ENCODE data around the gene AGAP1. TPM values are rescaled to one million over a fixed set of nuclear protein-coding genes. Genes with fewer than 3 reads are reported as not detected.

AGAP1 gene
- total RNA-seq, 2 experiments from 2014 or later = not detected

DNA sequence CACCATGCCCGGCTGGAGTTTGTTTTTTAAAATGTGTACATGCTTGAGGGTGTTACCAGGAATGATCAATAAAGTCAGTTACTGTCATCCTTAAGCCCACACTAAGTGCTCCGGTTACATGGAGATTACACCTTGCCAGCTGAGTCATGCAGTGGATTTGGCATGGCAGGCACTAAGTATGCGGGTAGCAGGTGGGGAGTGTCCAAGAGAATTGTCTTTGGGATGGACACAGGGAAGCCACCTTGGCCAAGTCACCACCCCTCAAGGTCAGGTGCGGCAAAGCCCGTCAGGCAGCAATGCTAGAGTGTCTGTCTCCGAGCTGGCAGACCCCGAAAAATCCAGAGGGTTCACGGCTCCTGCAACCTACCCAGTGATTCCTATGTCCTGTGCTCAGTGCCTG lies 619.6 kb downstream of the AGAP1 start:
- H3K36me3 ChIP-seq (ENCODE audit: insufficient read depth, low read length) = no peaks in the 10 kb centered on the region
- ChIA-PET POLR2A (no interaction called here), CTCF (ENCODE audit: unreplicated experiment) (no interaction called here)

DNA sequence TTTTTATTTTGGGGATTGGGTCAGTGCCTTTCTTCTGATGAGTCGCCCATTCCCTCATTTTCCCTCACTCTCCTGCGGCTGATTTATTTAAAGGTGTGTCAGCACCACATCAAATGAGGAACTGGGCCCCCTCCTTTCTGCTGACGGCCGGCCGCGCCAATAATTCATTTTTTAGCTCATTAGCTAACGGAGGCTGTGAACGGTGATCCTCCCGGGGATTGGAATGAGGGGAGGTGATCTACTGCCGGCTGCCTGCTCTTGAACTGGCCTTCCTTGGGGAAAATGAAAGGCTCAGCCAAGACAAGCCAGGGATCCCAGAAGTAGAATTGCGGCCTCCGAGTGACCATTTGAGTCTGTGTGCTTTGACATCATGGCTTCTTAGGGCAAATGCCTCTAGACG lies 620.1 kb downstream of the AGAP1 start:
- H3K79me2 ChIP-seq (ENCODE audit: insufficient read depth, low read depth, low read length) = no peaks in the 10 kb centered on the region
- TF ChIP-seq, protein P1, sequence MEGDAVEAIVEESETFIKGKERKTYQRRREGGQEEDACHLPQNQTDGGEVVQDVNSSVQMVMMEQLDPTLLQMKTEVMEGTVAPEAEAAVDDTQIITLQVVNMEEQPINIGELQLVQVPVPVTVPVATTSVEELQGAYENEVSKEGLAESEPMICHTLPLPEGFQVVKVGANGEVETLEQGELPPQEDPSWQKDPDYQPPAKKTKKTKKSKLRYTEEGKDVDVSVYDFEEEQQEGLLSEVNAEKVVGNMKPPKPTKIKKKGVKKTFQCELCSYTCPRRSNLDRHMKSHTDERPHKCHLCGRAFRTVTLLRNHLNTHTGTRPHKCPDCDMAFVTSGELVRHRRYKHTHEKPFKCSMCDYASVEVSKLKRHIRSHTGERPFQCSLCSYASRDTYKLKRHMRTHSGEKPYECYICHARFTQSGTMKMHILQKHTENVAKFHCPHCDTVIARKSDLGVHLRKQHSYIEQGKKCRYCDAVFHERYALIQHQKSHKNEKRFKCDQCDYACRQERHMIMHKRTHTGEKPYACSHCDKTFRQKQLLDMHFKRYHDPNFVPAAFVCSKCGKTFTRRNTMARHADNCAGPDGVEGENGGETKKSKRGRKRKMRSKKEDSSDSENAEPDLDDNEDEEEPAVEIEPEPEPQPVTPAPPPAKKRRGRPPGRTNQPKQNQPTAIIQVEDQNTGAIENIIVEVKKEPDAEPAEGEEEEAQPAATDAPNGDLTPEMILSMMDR (conservative IDR thresholded peaks at IDR 0.05; ENCODE audit: low read length) = no peak
- no peak for TF ChIP-seq EZH2phosphoT487 (IDR thresholded peaks at IDR 0.05; ENCODE audit: borderline replicate concordance, low read depth, low read length)
- H4K20me1 ChIP-seq (ENCODE audit: insufficient read depth, low read length) = no peaks in the 10 kb centered on the region
- no peaks in the 10 kb centered on the region for H3K9me2 ChIP-seq (ENCODE audit: insufficient read depth, low read length)
- H3K27ac ChIP-seq (ENCODE audit: low read depth, low read length, poor library complexity, severe bottlenecking) = no peak overlapping the region
- no peaks in the 10 kb centered on the region for H3K4me1 ChIP-seq (ENCODE audit: insufficient read depth, low read length, poor library complexity, severe bottlenecking)
- H3K4me3 ChIP-seq (ENCODE audit: low read depth, low read length, poor library complexity, severe bottlenecking) = no peak overlapping the region
- H3K9me3 ChIP-seq (ENCODE audit: low read length) = no peaks in the 10 kb centered on the region
- intact Hi-C loops (cut with micrococcal nuclease; ENCODE audit: unreplicated experiment) = no loop called here
- H2AFZ ChIP-seq (ENCODE audit: low read length) = no peak overlapping the region
- DNase-seq (ENCODE audit: low spot score) = no peak
- BruUV-seq (replicated peaks) = no TSS peak
- ChIA-PET POLR2A (no interaction called here), CTCF (ENCODE audit: unreplicated experiment) (no interaction called here)
- H3K36me3 ChIP-seq (ENCODE audit: insufficient read depth, low read length) = no peaks in the 10 kb centered on the region
- H3K4me2 ChIP-seq (ENCODE audit: low read length) = no peak overlapping the region

More for the DNA sequence above, 619.6 kb downstream of the AGAP1 start:
- no peak for TF ChIP-seq EZH2phosphoT487 (IDR thresholded peaks at IDR 0.05; ENCODE audit: borderline replicate concordance, low read depth, low read length)
- TF ChIP-seq, protein P1 (conservative IDR thresholded peaks at IDR 0.05; ENCODE audit: low read length) = no peak
- Histone ChIP-seq H3K9me3 (ENCODE audit: low read length) (no peaks in the 10 kb centered on the region), H3K79me2 (ENCODE audit: insufficient read depth, low read depth, low read length) (no peaks in the 10 kb centered on the region), H3K4me2 (ENCODE audit: low read length) (no peak overlapping the region), H3K9me2 (ENCODE audit: insufficient read depth, low read length) (no peaks in the 10 kb centered on the region), H4K20me1 (ENCODE audit: insufficient read depth, low read length) (no peaks in the 10 kb centered on the region), H3K4me1 (ENCODE audit: insufficient read depth, low read length, poor library complexity, severe bottlenecking) (no peaks in the 10 kb centered on the region), H2AFZ (ENCODE audit: low read length) (no peak overlapping the region), H3K27ac (ENCODE audit: low read depth, low read length, poor library complexity, severe bottlenecking) (no peak overlapping the region), H3K4me3 (ENCODE audit: low read depth, low read length, poor library complexity, severe bottlenecking) (no peak overlapping the region)
- intact Hi-C loops (cut with micrococcal nuclease; ENCODE audit: unreplicated experiment) = no loop called here
- BruUV-seq (replicated peaks) = no TSS peak
- DNase-seq (ENCODE audit: low spot score) = no peak

DNA sequence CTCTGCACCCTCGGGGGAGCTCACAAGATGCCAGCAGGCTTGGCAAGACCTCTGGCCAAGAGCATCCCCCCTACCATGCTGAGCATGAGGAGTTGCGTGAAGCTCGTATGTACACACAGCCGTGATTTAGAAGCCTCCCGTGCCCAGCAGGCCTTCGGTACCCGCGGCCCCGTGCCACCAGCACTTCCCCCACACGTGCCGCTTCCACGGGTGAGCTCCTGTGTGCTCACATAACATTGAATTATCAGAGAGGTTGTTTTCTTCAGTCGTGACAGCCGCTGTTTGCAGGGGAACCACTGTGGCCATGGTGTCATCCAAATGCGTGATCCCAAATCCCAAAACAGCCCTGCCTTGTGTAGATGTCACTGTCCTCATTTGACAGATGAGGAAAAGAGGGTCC lies 621.1 kb downstream of the AGAP1 start:
- no peak for DNase-seq (ENCODE audit: low spot score)
- H2AFZ ChIP-seq (ENCODE audit: low read length) = no peak overlapping the region
- no peaks in the 10 kb centered on the region for H3K9me2 ChIP-seq (ENCODE audit: insufficient read depth, low read length)
- no peaks in the 10 kb centered on the region for H3K36me3 ChIP-seq (ENCODE audit: insufficient read depth, low read length)
- no TSS peak for BruUV-seq (replicated peaks)
- no peaks in the 10 kb centered on the region for H3K79me2 ChIP-seq (ENCODE audit: insufficient read depth, low read depth, low read length)
- ChIA-PET CTCF (ENCODE audit: unreplicated experiment) (no interaction called here), POLR2A (no interaction called here)
- no peak overlapping the region for H3K4me2 ChIP-seq (ENCODE audit: low read length)
- no peak overlapping the region for H3K27ac ChIP-seq (ENCODE audit: low read depth, low read length, poor library complexity, severe bottlenecking)
- no peak overlapping the region for H3K4me3 ChIP-seq (ENCODE audit: low read depth, low read length, poor library complexity, severe bottlenecking)
- intact Hi-C loops (cut with micrococcal nuclease; ENCODE audit: unreplicated experiment) = no loop called here
- no peaks in the 10 kb centered on the region for H4K20me1 ChIP-seq (ENCODE audit: insufficient read depth, low read length)
- H3K4me1 ChIP-seq (ENCODE audit: insufficient read depth, low read length, poor library complexity, severe bottlenecking) = no peaks in the 10 kb centered on the region
- TF ChIP-seq EZH2phosphoT487 (IDR thresholded peaks at IDR 0.05; ENCODE audit: borderline replicate concordance, low read depth, low read length) = no peak
- TF ChIP-seq, protein P1 (conservative IDR thresholded peaks at IDR 0.05; ENCODE audit: low read length) = no peak
- no peaks in the 10 kb centered on the region for H3K9me3 ChIP-seq (ENCODE audit: low read length)

Data from OCI-LY7 (cell line).